Ectodermal cell (in vitro differentiated cells): Measurements from ENCODE around the gene ADPRHL1.

Experiments
- H3K27ac ChIP-seq: 2 replicates; pipeline ENCODE4 v1.7.0; 2013; ENCODE audit warnings: mild to moderate bottlenecking, low read depth, low read length; ENCODE audit not compliant: insufficient read depth, poor library complexity, severe bottlenecking
- H3K27me3 ChIP-seq: 2 replicates; pipeline ENCODE4 v1.7.0; 2013; ENCODE audit warnings: mild to moderate bottlenecking, low read length; ENCODE audit not compliant: insufficient read depth, control insufficient read depth, poor library complexity, severe bottlenecking
- H3K36me3 ChIP-seq: one replicate; pipeline ENCODE4 v1.7.0; 2013; ENCODE audit warnings: low read length; ENCODE audit not compliant: control insufficient read depth, insufficient read depth
- H3K4me1 ChIP-seq: one replicate; pipeline ENCODE4 v1.7.0; 2013; ENCODE audit warnings: low read length; ENCODE audit not compliant: control insufficient read depth, insufficient read depth
- H3K4me3 ChIP-seq: 2 replicates; pipeline ENCODE4 v1.7.0; 2013; ENCODE audit warnings: low read depth, low read length, control low read depth; ENCODE audit not compliant: insufficient read depth
- H3K9me3 ChIP-seq: 2 replicates; pipeline ENCODE4 v1.7.0; 2013; ENCODE audit warnings: mild to moderate bottlenecking, low read length, moderate library complexity; ENCODE audit not compliant: control insufficient read depth
- WGBS, 2 experiments: methylation state at CpG; one replicate each; pipeline ENCODE4 v1.1.7; 2013; ENCODE audit warnings: missing lambda C conversion rate in 2 of 2; 5-methylcytosine and 5-hydroxymethylcytosine counted together

Gene ADPRHL1

GRCh38 chr13:113491418-113491883 is 38.2 kb upstream of the ADPRHL1 start:
- no peaks in the 10 kb centered on the region for H3K36me3 ChIP-seq
- 1% methylated on average over 22 of the region's 22 CpGs for WGBS, 2 experiments
- peak overlapping the region; percentile 19 for H3K27ac ChIP-seq
- H3K27me3 ChIP-seq = no peaks in the 10 kb centered on the region
- H3K4me3 ChIP-seq = peak overlapping the region; percentile 69
- H3K9me3 ChIP-seq = no peaks in the 10 kb centered on the region
- peaks cover 27% of the 10 kb centered on the region for H3K4me1 ChIP-seq

GRCh38 chr13:113490496-113491417 is 37.5 kb upstream of the ADPRHL1 start, which contains the start of gene DCUN1D2:
TSS of gene DCUN1D2 (minus strand) at chr13:113490711. CDS start at chr13:113490669, 42 bp downstream.
- Histone ChIP-seq H3K27ac (peak within 1 kb of the TSS; percentile 19), H3K36me3 (no peaks in the 10 kb centered on the region), H3K4me3 (peak within 1 kb of the TSS; percentile 69), H3K4me1 (peaks cover 23% of the 10 kb centered on the region), H3K9me3 (no peaks in the 10 kb centered on the region), H3K27me3 (no peaks in the 10 kb centered on the region)
- 0% methylated on average over 115 of the region's 115 CpGs for WGBS, 2 experiments

GRCh38 chr13:113489549-113490495 is 36.5 kb upstream of the ADPRHL1 start:
- 0% methylated on average over 54 of the region's 54 CpGs for WGBS, 2 experiments
- H3K27ac ChIP-seq = no peak overlapping the region

GRCh38 chr13:113489171-113489548 is 35.9 kb upstream of the ADPRHL1 start:
- Histone ChIP-seq H3K27ac (no peak overlapping the region), H3K9me3 (no peaks in the 10 kb centered on the region), H3K27me3 (no peaks in the 10 kb centered on the region), H3K4me3 (peak overlapping the region; percentile 69), H3K36me3 (no peaks in the 10 kb centered on the region), H3K4me1 (peaks cover 15% of the 10 kb centered on the region)
- 17 to 18% methylated on average over 8 of the region's 8 CpGs for WGBS, 2 experiments

More at GRCh38 chr13:113489549-113490495, 36.5 kb upstream of the ADPRHL1 start:
- H3K27me3 ChIP-seq = no peaks in the 10 kb centered on the region
- H3K4me3 ChIP-seq = peak overlapping the region; percentile 69
- H3K4me1 ChIP-seq = peaks cover 15% of the 10 kb centered on the region
- no peaks in the 10 kb centered on the region for H3K36me3 ChIP-seq
- H3K9me3 ChIP-seq = no peaks in the 10 kb centered on the region

GRCh38 chr13:113488283-113488682 is 35.0 kb upstream of the ADPRHL1 start:
- no peak overlapping the region for H3K4me3 ChIP-seq
- WGBS, 2 experiments = 83 to 90% methylated on average over 3 of the region's 3 CpGs

GRCh38 chr13:113486698-113487097 is 33.4 kb upstream of the ADPRHL1 start:
- Histone ChIP-seq H3K4me1 (peaks cover 15% of the 10 kb centered on the region), H3K9me3 (no peaks in the 10 kb centered on the region), H3K27ac (no peak overlapping the region), H3K36me3 (no peaks in the 10 kb centered on the region), H3K27me3 (no peaks in the 10 kb centered on the region), H3K4me3 (no peak overlapping the region)
- 81 to 85% methylated on average over 4 of the region's 4 CpGs for WGBS, 2 experiments

More at GRCh38 chr13:113488283-113488682, 35.0 kb upstream of the ADPRHL1 start:
- Histone ChIP-seq H3K27me3 (no peaks in the 10 kb centered on the region), H3K36me3 (no peaks in the 10 kb centered on the region), H3K4me1 (peaks cover 15% of the 10 kb centered on the region), H3K9me3 (no peaks in the 10 kb centered on the region), H3K27ac (no peak overlapping the region)

- Histone ChIP-seq H3K36me3 (no peaks in the 10 kb centered on the region), H3K27ac (no peak overlapping the region), H3K4me1 (peaks cover 15% of the 10 kb centered on the region), H3K27me3 (no peaks in the 10 kb centered on the region), H3K9me3 (no peaks in the 10 kb centered on the region), H3K4me3 (no peak overlapping the region)
- WGBS, 2 experiments = 92 to 93% methylated on average over 11 to 13 of the region's 13 CpGs
These were observed 32.3 kb upstream of the ADPRHL1 start for GRCh38 chr13:113485545-113485944.

GRCh38 chr13:113483504-113484293 is 30.4 kb upstream of the ADPRHL1 start:
- Histone ChIP-seq H3K4me1 (peaks cover 3% of the 10 kb centered on the region), H3K27me3 (no peaks in the 10 kb centered on the region), H3K27ac (no peak overlapping the region), H3K9me3 (no peaks in the 10 kb centered on the region), H3K4me3 (no peak overlapping the region), H3K36me3 (peaks cover 3% of the 10 kb centered on the region)
- WGBS, 2 experiments = 94% methylated on average over 36 of the region's 36 CpGs

- Histone ChIP-seq H3K4me1 (no peaks in the 10 kb centered on the region), H3K9me3 (no peaks in the 10 kb centered on the region), H3K27ac (no peak overlapping the region), H3K4me3 (no peak overlapping the region), H3K27me3 (no peaks in the 10 kb centered on the region), H3K36me3 (peaks cover 3% of the 10 kb centered on the region)
- 93 to 97% methylated on average over 7 of the region's 7 CpGs for WGBS, 2 experiments
These were observed 29.8 kb upstream of the ADPRHL1 start for GRCh38 chr13:113483081-113483480.
